Measurements from ENCODE around the gene ASIC2.
A peak's percentile ranks its signal among the peaks of the same experiment; 100 is the strongest.

Gene ASIC2

DNA sequence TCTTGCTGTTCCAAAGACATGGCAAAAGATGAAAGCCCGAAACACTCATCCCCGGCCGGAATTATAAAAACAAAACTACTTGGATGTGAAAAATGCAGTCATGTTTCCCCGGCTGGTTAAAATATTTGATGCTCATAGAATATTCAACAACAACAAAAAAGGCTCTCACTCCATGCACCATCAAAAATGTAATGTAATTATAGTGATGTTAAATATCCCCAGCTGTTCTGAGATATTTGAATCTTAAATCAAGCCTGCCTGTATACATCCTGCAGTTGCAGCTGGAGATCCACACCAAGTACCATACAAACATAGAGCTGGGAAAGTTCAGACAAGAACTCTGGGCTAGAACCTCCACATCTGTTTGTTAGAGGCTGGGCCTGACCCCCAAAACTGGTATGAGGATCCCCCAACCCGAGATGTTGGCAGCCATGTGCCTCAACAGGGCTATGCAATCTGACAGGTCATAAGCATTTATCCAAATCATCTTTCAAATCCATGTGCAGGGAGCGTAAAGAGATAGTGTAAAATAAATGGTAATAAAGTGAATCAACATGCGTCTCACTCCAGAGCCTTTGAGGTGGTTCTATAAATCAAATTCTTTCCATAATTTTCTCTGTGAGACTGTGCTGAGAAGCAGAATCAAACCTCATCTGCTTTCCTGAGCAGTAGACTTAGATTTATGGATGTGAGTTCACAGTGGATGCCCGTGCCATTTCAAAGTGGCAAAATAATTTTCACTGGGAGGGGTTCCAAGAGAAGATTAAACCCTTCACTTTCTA is 12.7 kb downstream of the ASIC2 start:
- H3K4me3 ChIP-seq (ENCODE audit: control insufficient read depth, low read depth, low read length) = no peak overlapping the region
- DNase-seq (ENCODE audit: low read depth) = no peak
- TF ChIP-seq, protein P1, sequence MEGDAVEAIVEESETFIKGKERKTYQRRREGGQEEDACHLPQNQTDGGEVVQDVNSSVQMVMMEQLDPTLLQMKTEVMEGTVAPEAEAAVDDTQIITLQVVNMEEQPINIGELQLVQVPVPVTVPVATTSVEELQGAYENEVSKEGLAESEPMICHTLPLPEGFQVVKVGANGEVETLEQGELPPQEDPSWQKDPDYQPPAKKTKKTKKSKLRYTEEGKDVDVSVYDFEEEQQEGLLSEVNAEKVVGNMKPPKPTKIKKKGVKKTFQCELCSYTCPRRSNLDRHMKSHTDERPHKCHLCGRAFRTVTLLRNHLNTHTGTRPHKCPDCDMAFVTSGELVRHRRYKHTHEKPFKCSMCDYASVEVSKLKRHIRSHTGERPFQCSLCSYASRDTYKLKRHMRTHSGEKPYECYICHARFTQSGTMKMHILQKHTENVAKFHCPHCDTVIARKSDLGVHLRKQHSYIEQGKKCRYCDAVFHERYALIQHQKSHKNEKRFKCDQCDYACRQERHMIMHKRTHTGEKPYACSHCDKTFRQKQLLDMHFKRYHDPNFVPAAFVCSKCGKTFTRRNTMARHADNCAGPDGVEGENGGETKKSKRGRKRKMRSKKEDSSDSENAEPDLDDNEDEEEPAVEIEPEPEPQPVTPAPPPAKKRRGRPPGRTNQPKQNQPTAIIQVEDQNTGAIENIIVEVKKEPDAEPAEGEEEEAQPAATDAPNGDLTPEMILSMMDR (conservative IDR thresholded peaks at IDR 0.05; ENCODE audit: control insufficient read depth, insufficient read depth, low read depth, low read length) = no peak

DNA sequence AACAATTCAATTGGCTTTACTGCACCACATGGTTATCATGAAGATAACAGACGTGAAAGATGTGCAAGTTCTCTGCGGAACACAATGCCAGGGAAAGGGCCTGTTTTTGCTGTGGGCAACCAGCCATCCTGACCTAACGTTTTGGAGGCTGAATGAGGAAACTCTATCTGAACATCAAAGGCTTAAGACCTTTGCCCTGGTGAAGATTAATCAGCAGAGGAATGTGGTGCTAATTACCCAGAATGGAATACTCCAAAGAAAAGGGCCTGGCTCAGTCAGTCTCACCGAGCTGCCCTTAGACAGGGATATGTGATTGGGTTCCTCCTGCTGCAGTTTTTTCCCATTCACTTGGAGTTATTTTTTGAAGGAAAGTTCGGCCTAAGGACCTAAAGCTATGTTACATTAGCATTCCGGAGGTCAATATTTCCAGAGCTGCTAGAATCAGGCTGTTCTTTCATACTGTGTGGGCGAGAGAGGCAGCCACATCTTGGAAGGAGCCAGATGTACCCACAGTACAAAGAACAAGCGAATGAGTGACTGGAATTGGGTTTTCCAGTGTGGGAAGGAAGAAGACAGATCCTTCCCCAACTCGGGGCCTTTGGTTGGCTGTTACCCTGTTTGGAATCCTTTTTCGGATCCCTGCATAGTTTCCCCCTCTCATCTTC is 15.5 kb downstream of the ASIC2 start:
- TF ChIP-seq, protein P1 (conservative IDR thresholded peaks at IDR 0.05; ENCODE audit: control insufficient read depth, insufficient read depth, low read depth, low read length) = no peak

DNA sequence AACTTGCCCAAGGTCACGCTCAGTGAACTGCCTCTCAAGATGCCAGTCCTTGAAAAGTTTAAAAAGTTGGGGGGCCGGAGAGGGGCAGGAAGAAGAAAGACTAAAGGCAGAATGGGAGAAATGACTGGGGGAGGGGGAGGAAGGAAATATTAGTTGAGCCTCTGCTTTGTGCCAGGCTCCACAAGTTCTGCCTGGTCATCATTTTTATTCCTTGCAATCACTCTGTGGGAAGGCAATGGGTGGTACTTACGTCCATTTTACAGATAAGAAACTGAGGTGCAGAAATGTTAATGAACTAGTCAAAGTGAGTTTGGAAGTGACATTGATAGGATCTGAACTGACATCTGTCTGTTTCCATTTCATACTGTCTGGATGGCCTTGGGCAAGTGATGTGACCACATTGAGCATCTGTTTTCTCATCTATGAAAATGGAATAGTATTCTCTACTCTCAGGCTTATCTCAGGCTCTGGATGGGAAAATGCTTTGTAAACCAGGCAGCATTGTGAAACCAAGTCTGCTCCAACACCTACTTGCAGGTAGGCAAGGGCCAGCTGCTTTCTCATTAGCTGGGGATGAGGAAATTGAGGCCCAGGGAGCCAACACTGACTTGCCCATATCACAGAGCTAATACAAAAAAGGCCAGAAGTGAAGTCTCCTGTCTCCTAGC is 19.2 kb downstream of the ASIC2 start:
- DNase-seq (ENCODE audit: low read depth) = no peak
- TF ChIP-seq, protein P1 (conservative IDR thresholded peaks at IDR 0.05; ENCODE audit: control insufficient read depth, insufficient read depth, low read depth, low read length) = no peak
- H3K4me3 ChIP-seq (ENCODE audit: control insufficient read depth, low read depth, low read length) = no peak overlapping the region

More for the DNA sequence above, 15.5 kb downstream of the ASIC2 start:
- H3K4me3 ChIP-seq (ENCODE audit: control insufficient read depth, low read depth, low read length) = no peak overlapping the region
- DNase-seq (ENCODE audit: low read depth) = peak; percentile 69

DNA sequence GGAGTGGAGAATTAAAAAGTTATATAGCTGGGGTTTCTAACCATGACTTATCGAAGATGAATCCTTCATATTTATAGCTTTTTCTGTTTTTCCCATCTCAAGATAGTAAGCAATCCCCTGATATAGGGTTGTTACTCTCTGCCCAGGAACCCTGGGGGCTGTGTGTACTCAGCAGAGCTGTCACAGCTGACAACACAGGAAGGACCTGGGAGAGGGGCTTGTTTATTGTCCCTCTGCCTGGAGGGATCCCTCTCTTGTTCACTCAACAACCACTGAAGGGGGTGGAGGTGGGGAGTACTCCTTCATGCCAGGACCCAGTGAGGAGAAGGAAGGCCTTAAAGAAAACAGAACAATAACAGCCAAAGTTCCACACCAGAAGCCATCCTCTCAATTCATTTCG is 19.8 kb downstream of the ASIC2 start:
- no peak overlapping the region for H3K4me3 ChIP-seq (ENCODE audit: control insufficient read depth, low read depth, low read length)
- TF ChIP-seq, protein P1 (conservative IDR thresholded peaks at IDR 0.05; ENCODE audit: control insufficient read depth, insufficient read depth, low read depth, low read length) = no peak
- DNase-seq (ENCODE audit: low read depth) = no peak

DNA sequence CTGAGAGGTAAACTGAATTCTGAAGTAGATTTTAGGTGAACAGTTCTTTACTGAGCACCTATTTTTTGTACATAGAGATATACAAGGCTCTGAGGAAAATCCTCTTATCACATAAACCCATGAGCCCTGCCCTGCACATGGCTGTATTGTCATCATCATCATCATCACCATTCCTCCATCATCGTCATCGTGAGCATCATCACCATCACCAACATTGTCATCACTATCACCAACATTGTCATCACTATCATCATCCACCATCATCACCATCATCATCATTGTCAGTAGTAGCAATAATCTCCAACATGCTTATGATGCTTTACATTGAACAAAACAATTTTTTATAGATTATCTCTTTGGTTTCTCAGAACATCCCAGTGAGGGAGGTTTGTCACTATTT is 20.7 kb downstream of the ASIC2 start:
- H3K4me3 ChIP-seq (ENCODE audit: control insufficient read depth, low read depth, low read length) = no peak overlapping the region
- TF ChIP-seq, protein P1 (conservative IDR thresholded peaks at IDR 0.05; ENCODE audit: control insufficient read depth, insufficient read depth, low read depth, low read length) = no peak
- DNase-seq (ENCODE audit: low read depth) = no peak

DNA sequence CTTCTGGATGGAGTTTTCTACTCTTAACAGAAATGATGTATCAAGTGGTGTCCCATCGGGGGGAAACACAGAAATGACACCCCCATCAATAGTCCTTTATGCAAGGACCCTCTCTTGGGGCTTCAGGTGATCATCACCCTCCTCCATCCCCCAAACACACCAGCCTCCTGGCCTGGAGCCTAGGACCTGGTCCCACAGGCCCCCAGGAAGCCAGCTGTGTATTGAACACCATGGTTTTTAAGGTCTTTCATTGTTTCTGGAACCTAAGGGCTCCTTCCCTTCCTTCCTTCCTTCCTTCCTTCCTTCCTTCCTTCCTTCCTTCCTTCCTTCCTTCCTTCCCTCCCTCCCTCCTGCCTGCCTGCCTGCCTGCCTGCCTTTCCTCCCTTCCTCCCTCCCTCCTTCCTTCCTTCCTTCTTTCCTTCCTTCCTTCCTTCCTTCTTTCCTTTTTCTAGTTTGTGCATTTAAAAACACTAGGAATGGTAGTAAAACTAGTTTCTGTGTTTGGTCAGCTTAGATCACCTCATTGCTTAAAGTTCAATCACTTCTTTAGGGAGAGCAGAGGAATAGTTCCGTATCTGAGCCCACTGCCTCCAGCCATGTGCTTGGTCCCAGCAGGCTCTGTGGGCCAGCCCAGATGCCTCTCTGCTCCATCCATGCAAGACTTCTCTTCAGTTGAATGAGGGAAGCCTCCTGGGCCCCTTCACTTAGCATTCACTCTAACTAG is 23.6 kb downstream of the ASIC2 start:
- no peak overlapping the region for H3K4me3 ChIP-seq (ENCODE audit: control insufficient read depth, low read depth, low read length)
- TF ChIP-seq, protein P1 (conservative IDR thresholded peaks at IDR 0.05; ENCODE audit: control insufficient read depth, insufficient read depth, low read depth, low read length) = no peak

More for the DNA sequence above, 23.6 kb downstream of the ASIC2 start:
- DNase-seq (ENCODE audit: low read depth) = no peak

Measured in fibroblast of mammary gland (primary cell).